Naive thymus-derived CD8-positive, alpha-beta T cell (primary cell): Measurements from ENCODE around the gene GRM4. TPM values are rescaled to one million over a fixed set of nuclear protein-coding genes. Genes with fewer than 3 reads are reported as not detected.
A peak's percentile ranks its signal among the peaks of the same experiment; 100 is the strongest.

Experiments
- microRNA-seq: library from miRNA; unstranded; fragments of <30 nt; microRNA quantifications from one replicate; pipeline ENCODE4 v1.2.0, GENCODE V29; 2022; ENCODE audit warnings: borderline microRNAs expressed
- polyA plus RNA-seq, 3 donors: library from polyadenylated mRNA; unstranded; fragments of 300-500 nt; fragmentation: Illumina TruSeq; gene quantifications; one replicate each; pipeline ENCODE4 v1.2.3, GENCODE V29; 2021
- total RNA-seq, 8 experiments: library from RNA in 2 of 8; stranded (reverse) in 2 of 8; gene quantifications; one replicate each; pipeline ENCODE4 v1.2.3 and lab custom pipeline; 2021 to 2026

Gene GRM4
- total and polyA plus RNA-seq, 5 experiments from 2014 or later, result not detected

Small RNA genes lying within 50 kb of the gene (microRNA-seq; reads per million reads assigned to microRNA genes)
- 14.4 reads per million, percentile 35 among the genes with 10 or more reads in this experiment for gene MIR1275

Other genes starting within 250 kb of the GRM4 start
- 10 to 100 TPM; 75.3 to 80.3 TPM for gene HMGA1, start 90.8 kb upstream of the GRM4 start, total RNA-seq
- 10 to 100 TPM; 28.0 to 40.9 (median 38.1) TPM for gene HMGA1, start 90.8 kb upstream of the GRM4 start, polyA plus RNA-seq
- gene SMIM29, start 102.9 kb upstream of the GRM4 start, total RNA-seq, result 10 to 100 TPM; 21.0 to 21.7 TPM
- gene SMIM29, start 102.9 kb upstream of the GRM4 start, polyA plus RNA-seq, result 10 to 100 TPM; 37.6 to 45.4 (median 45.0) TPM
- 10 to 100 TPM; 29.8 to 31.7 TPM for gene NUDT3, start 246.6 kb upstream of the GRM4 start, total RNA-seq
- gene NUDT3, start 246.6 kb upstream of the GRM4 start, polyA plus RNA-seq, result 10 to 100 TPM in 1 of 3 donors, 1 to 10 TPM in 2; 7.4 to 10.8 (median 9.3) TPM